ENCODE data around the gene VPS52. TPM values are rescaled to one million over a fixed set of nuclear protein-coding genes. Genes with fewer than 3 reads are reported as not detected.

The VPS52 gene
- total RNA-seq, 1 experiment from 2014 or later = 47.1 TPM

- H4K8ac ChIP-seq (replicated peaks; ENCODE audit: insufficient read length, low read depth, low read length) = no peak overlapping the region
- H2BK20ac ChIP-seq (ENCODE audit: low read depth, low read length, poor library complexity, severe bottlenecking) = no peak overlapping the region
- H3K27ac ChIP-seq (ENCODE audit: insufficient read length, low read depth, low read length) = no peak overlapping the region
- Mint-ChIP-seq H3K27me3 (ENCODE audit: low read depth) (peaks cover 13% of the 10 kb centered on the region), H3K4me3 (peak overlapping the region; percentile 96 to 99), H3K36me3 (ENCODE audit: insufficient read depth in 1 of 3, low read depth in 3 of 3) (peaks cover 28 to 42% (median 32%) of the 10 kb centered on the region in 3 experiments), H3K27ac (peak overlapping the region; percentile 99), H3K4me1 (peaks cover 46 to 56% of the 10 kb centered on the region in 2 experiments), H3K9me3 (no peaks in the 10 kb centered on the region; a peak in 1 of 5 replicates)
- H2BK5ac ChIP-seq (ENCODE audit: insufficient read length, low read length) = no peak overlapping the region
- no peak overlapping the region for H4K91ac ChIP-seq (ENCODE audit: insufficient read length, low read depth, low read length)
- no peaks in the 10 kb centered on the region for H4K20me1 ChIP-seq (ENCODE audit: control insufficient read depth, insufficient read depth, insufficient read length)
- H3K79me2 ChIP-seq (ENCODE audit: insufficient read depth, low read length) = peaks cover 4% of the 10 kb centered on the region; the same call in 1 of the 2 replicates
- peak overlapping the region; percentile 86 for H3K4me2 ChIP-seq (ENCODE audit: insufficient read depth, insufficient read length, low read length)
- H3K79me1 ChIP-seq (ENCODE audit: insufficient read depth, low read depth, low read length, poor library complexity, severe bottlenecking) = no peaks in the 10 kb centered on the region
- no peak overlapping the region for H2BK15ac ChIP-seq (ENCODE audit: low read depth, low read length)
- H3K27me3 ChIP-seq (ENCODE audit: insufficient read depth, low read length) = peaks cover 10% of the 10 kb centered on the region; the same call in 1 of the 2 replicates
- H4K5ac ChIP-seq (ENCODE audit: insufficient read length, low read depth, low read length) = no peak overlapping the region
- H3K23ac ChIP-seq (ENCODE audit: insufficient read length, low read depth, low read length) = no peak overlapping the region
- no peak for DNase-seq
- H2BK12ac ChIP-seq (ENCODE audit: insufficient read length, low read depth, low read length) = no peak overlapping the region
- no CpG with 5 or more reads among the region's 14 CpGs for WGBS (ENCODE audit: extremely low coverage, insufficient read length, low lambda C conversion rate)
- TF ChIP-seq CTCF (conservative IDR thresholded peaks at IDR 0.05) = no peak
- no peak overlapping the region for H3K18ac ChIP-seq (ENCODE audit: insufficient read length, low read depth, low read length)
- peaks cover 18% of the 10 kb centered on the region for H3K23me2 ChIP-seq (ENCODE audit: insufficient read length, low read depth, low read length, poor library complexity, severe bottlenecking)
- peak overlapping the region; percentile 88 for H3K9ac ChIP-seq (ENCODE audit: extremely low read depth, insufficient read length, low read length)
- peaks cover 15% of the 10 kb centered on the region; the same call in 1 of the 2 replicates for H3K4me1 ChIP-seq (ENCODE audit: insufficient read depth, low read length)
- H3K14ac ChIP-seq (ENCODE audit: insufficient read depth, low read length) = no peak overlapping the region
- no peaks in the 10 kb centered on the region for H3K9me3 ChIP-seq (ENCODE audit: control insufficient read depth, low read depth, low read length)
- no peak overlapping the region for H2AK5ac ChIP-seq (ENCODE audit: insufficient read length, low read length)
- H3K4ac ChIP-seq (ENCODE audit: low read depth, low read length) = no peak overlapping the region
- no peak overlapping the region for H3K56ac ChIP-seq (ENCODE audit: insufficient read length, low read depth, low read length)
- H2AFZ ChIP-seq (ENCODE audit: low read length) = no peak overlapping the region
- no peak overlapping the region for H2BK120ac ChIP-seq (ENCODE audit: low read depth, low read length, poor library complexity, severe bottlenecking)
- H3T11ph ChIP-seq (ENCODE audit: low read length) = no peak overlapping the region
Observed at GRCh38 chr6:33201147-33201545, 70.5 kb downstream of the VPS52 start.

Small RNAs within 50 kb of the gene (microRNA-seq; reads per million reads assigned to microRNA genes)
- gene MIR219A1 (ENCODE audit: borderline microRNAs expressed) (0.35 reads per million), gene MIR6834 (ENCODE audit: borderline microRNAs expressed) (not detected), gene MIR6873 (ENCODE audit: borderline microRNAs expressed) (not detected)

Other genes starting within 250 kb of the VPS52 start
- 2.6 and 4.0 TPM in 2 replicates for gene HLA-DPA1, start 198.2 kb downstream of the VPS52 start, total RNA-seq (2021)
- gene HLA-DPB1, start 195.9 kb downstream of the VPS52 start, total RNA-seq (2021) = 23.4 and 23.6 TPM in 2 replicates
- 2.0 and 2.3 TPM in 2 replicates for gene COL11A2, start 79.4 kb downstream of the VPS52 start, total RNA-seq (2021)
- 14.8 and 16.8 TPM in 2 replicates for gene RXRB, start 71.2 kb downstream of the VPS52 start, total RNA-seq (2021)
- 105 and 107 TPM in 2 replicates for gene SLC39A7, start 71.0 kb downstream of the VPS52 start, total RNA-seq (2021)
- 5.5 and 7.1 TPM in 2 replicates for gene HSD17B8, start 67.2 kb downstream of the VPS52 start, total RNA-seq (2021)
- 29.8 and 31.0 TPM in 2 replicates for gene RING1, start 63.4 kb downstream of the VPS52 start, total RNA-seq (2021)
- gene RPS18, start 199 bp upstream of the VPS52 start, total RNA-seq (2021) = 3,216 and 3,296 TPM in 2 replicates
- 3.2 and 3.4 TPM in 2 replicates for gene B3GALT4, start 5.2 kb upstream of the VPS52 start, total RNA-seq (2021)
- 99.2 and 110 TPM in 2 replicates for gene WDR46, start 17.4 kb upstream of the VPS52 start, total RNA-seq (2021)
- 85.8 and 90.7 TPM in 2 replicates for gene PFDN6, start 17.7 kb upstream of the VPS52 start, total RNA-seq (2021)
- 70.5 and 74.3 TPM in 2 replicates for gene RGL2, start 27.1 kb upstream of the VPS52 start, total RNA-seq (2021)
- 28.2 and 29.5 TPM in 2 replicates for gene TAPBP, start 42.2 kb upstream of the VPS52 start, total RNA-seq (2021)
- 8.1 TPM in 2 replicates for gene ZBTB22, start 45.9 kb upstream of the VPS52 start, total RNA-seq (2021)
- 80.2 and 80.4 TPM in 2 replicates for gene DAXX, start 51.1 kb upstream of the VPS52 start, total RNA-seq (2021)
- 73.1 and 73.8 TPM in 2 replicates for gene KIFC1, start 119.9 kb upstream of the VPS52 start, total RNA-seq (2021)
- 49.8 and 56.8 TPM in 2 replicates for gene PHF1, start 139.1 kb upstream of the VPS52 start, total RNA-seq (2021)
- gene CUTA, start 146.2 kb upstream of the VPS52 start, total RNA-seq (2021) = 257 and 264 TPM in 2 replicates
- gene SYNGAP1, start 148.2 kb upstream of the VPS52 start, total RNA-seq (2021) = 111 and 121 TPM in 2 replicates
- 48.1 and 53.1 TPM in 2 replicates for gene ZBTB9, start 182.7 kb upstream of the VPS52 start, total RNA-seq (2021)